ENCODE results near the gene IMMP2L.

Gene IMMP2L

DNA sequence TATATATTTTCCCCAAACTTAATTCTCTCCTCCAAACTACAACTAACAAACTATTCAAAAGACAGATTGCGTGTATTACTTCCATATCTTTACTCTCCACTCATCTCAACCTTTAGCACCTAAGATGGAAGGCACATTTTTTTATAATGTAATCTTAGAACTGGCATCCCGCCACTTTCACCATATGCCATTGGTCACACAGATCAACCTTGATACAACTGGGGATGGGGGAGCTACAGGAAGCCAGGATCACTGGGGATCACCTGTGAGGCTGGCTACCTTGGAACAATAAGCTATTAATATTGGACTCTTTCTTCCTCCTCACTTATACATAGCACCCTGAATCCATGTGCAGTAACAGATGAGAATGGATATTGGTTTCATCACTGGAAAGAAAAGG, 941.0 kb downstream of the IMMP2L start:
- no peak for DNase-seq (ENCODE audit: low spot score)

DNA sequence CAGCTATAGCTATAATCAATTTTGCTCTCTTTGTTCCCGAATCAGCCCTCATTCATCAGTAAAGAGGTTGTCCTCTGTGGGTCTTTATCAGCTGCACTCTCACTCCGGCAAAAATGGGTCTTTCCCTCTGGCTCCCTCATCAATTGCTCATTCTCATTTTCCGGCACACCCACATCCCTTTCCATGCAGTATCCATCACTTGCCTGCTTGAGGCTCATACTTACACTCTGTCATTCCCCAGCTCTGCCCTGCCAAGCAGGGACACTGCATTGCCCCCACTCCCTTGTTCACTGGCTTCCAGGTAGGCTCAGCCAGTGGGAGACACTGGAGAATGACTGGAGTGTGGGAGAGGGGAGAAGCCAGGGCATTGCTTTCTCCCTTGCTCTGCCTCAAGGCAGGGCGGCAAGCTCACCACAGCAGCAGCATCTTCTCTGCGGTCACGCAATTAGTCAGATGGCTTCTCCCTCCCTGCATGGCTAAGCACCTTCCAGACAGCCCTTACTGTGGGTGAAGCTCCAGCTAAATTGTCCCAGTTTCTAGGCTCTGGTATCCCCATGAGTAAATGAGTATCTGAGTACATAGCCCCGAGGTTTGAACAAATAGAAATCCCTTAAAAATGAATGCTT, 942.1 kb downstream of the IMMP2L start:
- DNase-seq (ENCODE audit: low spot score), result no peak
